HG03095 (cell line): Measurements from ENCODE around the gene HTT-AS.
"Not testable (repeated sequence)": the region's sequence is repeated elsewhere in the genome, so short reads cannot be mapped to it uniquely, and the experiment has no call there.

Source experiments
- ATAC-seq: cut with Tn5 transposase; IDR thresholded peaks from one replicate; pipeline ENCODE4 v1.9.1; 2021; ENCODE audit warnings: moderate library complexity; ENCODE audit not compliant: unreplicated experiment

HTT-AS gene

DNA sequence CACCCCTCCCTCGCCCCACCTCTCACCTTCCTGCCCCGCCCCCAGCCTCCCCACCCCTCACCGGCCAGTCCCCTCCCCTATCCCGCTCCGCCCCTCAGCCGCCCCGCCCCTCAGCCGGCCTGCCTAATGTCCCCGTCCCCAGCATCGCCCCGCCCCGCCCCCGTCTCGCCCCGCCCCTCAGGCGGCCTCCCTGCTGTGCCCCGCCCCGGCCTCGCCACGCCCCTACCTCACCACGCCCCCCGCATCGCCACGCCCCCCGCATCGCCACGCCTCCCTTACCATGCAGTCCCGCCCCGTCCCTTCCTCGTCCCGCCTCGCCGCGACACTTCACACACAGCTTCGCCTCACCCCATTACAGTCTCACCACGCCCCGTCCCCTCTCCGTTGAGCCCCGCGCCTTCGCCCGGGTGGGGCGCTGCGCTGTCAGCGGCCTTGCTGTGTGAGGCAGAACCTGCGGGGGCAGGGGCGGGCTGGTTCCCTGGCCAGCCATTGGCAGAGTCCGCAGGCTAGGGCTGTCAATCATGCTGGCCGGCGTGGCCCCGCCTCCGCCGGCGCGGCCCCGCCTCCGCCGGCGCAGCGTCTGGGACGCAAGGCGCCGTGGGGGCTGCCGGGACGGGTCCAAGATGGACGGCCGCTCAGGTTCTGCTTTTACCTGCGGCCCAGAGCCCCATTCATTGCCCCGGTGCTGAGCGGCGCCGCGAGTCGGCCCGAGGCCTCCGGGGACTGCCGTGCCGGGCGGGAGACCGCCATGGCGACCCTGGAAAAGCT is at the start of gene HTT-AS, which contains the start of gene HTT:
HTT-AS (minus strand) TSS at position 461 of the 768 bp plus-strand sequence.
HTT (plus strand) TSS at position 604 of the 768 bp plus-strand sequence; CDS start at position 749, 145 bp downstream.
- peak; percentile 68 for ATAC-seq

DNA sequence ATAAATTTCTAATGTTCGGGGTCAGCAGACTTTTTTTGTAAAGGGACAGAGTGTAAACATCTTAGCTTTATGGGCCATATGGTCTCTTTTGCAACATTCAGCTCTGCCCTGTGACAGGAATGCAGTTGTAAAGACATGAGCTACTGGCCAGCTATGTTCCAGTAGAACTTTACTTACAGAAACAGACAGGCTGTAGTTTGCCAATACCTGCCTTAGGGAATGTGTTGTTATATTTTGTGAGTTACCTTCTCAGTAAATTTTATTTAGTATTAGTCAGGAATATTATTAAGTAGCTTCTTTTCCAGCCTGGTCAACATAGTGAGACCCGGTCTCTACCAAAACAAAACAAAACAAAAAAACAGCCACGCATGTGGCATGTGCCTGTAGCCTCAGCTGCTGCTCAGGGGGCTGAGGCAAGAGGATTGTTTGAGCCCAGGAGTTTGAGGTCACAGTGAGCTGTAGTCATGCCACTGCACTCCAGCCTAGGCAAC is 48.9 kb upstream of the HTT-AS start:
- ATAC-seq: no peak

DNA sequence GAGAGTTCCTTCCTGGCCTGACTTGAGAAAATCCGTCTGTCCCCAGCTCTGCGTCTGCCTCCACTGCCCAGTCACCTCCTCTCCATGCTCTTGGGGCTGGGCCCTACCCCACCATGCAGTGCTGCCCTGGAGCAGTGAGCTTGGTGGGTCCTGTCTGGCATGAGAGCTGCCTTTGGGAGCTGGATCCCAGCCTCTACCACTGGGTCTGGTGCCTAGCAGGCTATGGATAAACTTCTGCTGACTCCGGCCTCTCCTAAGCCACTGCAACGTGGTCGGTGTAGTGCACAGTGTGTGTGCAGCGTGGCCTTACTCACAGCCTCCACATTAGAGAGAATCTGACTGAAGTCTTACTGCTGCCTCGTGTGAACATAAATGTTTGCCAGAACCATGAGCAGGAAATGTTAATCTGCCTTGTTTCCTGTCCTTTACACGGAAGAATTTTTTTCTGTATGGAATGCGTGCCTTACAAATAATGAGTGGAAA is 47.8 kb upstream of the HTT-AS start:
- ATAC-seq: no peak

DNA sequence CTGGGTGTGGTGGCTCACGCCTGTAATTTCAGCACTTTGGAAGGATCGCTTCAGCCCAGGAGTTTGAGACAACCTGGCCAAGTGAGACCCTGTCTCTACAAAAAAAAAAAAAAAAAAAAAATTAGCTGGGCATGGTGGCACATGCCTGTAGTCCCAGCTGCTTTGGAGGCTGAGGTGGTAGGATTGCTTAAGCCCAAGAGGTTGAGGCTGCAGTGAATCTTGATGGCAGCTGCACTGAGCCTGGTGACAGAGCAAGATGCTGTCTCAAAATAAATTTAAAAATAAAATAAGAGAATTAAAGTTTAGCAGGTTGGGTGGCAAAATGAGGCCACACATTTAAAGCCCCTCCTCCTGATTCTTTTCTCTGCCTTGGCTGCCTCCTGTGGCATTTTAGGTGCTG is 47.3 kb upstream of the HTT-AS start:
- ATAC-seq: no peak

DNA sequence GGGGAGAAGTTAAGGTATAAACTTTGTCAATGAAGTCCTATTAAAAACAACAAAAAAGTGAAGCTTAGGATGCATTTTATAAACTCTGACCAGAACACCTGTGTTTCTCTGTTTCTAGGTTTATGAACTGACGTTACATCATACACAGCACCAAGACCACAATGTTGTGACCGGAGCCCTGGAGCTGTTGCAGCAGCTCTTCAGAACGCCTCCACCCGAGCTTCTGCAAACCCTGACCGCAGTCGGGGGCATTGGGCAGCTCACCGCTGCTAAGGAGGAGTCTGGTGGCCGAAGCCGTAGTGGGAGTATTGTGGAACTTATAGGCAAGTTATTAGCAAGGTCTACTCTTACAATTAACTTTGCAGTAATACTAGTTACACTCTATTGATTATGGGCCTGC is 46.8 kb upstream of the HTT-AS start:
- no peak for ATAC-seq

DNA sequence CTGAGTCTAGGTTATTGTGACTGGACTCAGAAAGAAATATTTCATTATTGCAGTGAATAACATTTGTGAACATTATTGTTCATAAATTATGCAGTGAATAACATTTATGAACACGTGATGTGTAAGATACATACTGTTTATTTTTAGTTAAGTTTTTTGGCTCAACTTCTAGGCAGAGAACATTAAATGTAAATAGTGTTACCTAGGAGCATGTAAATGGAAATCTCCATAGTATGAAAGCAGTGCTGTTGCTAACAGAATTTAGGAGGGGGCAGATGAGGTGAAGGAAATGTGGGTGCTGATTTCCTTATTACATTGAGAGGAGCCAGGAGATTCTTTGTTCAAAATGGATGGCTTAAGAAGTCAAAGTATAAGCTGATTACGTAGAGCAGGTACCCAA is 45.1 kb upstream of the HTT-AS start:
- ATAC-seq: no peak

DNA sequence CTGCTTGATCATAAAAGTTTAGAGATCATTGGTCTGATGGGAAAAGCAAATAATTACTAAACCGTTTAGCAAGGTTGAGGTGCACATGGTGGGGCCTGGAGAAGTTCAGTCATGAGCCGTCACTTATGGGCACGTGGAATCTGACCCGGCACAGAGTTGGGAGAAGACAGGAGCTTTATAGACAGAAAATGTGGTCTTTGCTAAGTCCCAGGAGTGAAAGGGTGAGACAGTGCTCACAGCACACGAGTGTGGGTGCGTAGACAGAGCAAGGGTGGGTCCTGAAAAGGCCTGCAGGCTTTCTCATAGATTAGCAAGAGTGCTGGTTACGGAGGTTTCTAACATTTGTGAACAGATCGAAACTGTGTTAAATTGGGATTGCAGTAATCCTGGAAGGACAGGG is 44.0 kb upstream of the HTT-AS start:
- no peak for ATAC-seq

DNA sequence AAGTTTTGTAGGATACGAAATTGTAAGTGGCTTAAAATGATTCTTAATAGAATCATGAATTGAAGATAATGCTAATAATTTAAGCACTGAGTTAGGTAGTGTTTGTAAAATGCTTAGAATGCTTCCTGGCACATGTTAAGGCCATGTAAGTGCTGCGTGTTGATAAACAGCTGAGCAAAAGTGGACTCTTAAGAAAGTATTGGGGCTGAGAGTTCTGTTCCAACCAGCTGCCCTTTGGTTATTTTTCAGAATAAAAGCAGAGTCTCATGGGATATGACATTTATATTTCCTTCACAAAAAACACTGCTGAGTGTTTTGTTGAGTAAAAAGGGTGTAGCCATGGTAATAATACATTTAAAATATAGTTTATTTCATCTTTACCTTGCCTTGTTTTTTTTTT is 42.6 kb upstream of the HTT-AS start:
- ATAC-seq: no peak

DNA sequence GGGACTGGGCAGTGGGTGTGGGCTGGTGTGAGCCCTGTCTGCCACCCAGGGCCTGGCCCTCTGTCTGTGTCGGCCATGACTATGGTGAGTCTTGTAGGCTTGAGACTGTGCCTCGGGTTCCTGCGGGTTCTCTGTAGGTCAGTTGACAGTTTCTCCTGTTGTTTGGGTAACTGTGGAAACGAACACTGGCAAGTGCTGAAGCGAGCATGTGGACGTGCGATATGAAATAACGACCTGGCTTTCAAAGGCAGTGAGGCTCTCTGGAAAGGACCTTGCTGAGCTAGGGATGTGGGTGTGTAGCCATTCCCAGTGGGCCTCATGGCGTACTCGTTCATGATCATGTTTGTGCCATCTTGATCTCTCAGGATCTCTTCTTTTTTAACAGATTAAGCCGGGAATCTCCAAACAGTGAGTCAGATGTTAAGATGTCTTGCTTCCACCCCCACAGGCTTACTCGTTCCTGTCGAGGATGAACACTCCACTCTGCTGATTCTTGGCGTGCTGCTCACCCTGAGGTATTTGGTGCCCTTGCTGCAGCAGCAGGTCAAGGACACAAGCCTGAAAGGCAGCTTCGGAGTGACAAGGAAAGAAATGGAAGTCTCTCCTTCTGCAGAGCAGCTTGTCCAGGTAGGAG is 41.4 kb upstream of the HTT-AS start:
- ATAC-seq: no peak

DNA sequence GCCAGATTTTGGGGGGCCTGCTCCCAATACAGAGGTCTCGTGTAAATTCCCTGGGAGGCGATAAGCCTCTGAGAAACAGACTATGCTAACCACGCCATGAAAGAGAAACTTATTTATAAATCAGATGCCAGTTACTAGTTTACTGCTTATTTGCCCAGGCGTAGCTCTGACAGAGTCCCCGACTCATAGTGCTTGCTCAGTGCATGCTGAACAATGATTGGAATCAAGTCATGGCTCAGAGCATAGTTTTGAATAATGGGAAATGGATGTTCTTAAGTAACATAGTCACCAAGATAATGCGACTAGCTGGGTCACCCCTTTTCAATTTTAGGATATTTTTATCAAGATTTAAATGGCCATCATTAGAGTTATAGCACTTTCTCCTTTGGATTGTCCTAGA is 40.0 kb upstream of the HTT-AS start:
- ATAC-seq: no peak

DNA sequence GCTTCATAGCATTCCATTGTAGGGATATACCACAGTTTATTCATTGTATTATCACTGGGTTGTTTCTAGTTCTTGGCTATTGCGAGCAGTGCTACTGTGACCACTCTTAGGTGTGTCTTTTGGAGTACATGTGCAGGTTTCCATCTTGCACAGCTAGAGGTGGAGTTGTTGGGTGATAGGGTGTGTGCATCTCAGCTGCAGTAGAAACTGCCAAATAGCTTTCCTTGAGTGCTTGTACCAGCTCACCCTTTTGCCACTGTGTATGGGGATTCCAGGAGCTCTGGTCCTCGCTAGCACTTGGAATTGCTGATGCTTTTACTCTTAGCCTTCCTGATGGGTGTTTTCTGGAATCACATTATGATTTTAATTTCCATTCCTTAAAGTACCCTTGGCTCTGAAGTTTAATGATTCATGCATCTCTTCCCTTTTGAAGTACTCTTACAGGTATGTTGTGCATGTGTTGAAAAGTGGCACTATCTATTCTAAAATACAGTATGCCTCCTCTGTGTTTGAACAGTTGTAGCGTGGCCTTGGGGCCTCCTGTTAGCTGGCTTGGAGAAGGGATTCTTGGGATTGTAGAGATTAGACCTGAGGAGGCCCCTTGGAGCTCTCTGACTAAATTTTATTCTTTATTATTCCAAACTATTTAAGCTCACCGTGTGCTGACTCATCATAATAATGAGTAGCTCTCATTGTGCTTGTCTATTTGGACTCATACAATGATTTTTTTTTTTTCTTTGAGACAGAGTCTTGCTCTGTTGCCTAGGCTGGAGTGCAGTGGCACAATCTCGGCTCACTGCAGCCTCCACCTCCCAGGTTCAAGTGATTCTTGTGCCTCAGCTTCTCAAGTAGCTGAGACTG is 38.5 kb upstream of the HTT-AS start:
- ATAC-seq: no peak

DNA sequence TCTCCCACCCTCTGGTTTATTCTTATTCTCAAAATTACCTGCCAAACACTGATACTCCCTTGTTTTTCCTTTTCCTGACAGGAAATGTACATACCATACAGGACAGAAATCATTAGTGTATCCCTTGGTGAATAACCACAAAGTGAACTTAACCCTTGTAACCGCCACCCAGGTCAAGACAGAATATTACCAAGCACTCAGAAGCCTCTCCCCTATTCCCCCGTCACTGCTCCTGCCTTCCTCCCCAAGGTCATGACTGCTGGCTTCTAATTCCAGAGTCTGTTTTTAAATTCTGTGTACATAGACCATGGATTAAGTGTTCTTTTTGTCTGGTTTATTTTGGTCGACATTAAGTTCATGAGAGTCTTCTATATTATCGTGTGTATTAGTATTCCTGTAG is 37.9 kb upstream of the HTT-AS start:
- ATAC-seq: no peak

DNA sequence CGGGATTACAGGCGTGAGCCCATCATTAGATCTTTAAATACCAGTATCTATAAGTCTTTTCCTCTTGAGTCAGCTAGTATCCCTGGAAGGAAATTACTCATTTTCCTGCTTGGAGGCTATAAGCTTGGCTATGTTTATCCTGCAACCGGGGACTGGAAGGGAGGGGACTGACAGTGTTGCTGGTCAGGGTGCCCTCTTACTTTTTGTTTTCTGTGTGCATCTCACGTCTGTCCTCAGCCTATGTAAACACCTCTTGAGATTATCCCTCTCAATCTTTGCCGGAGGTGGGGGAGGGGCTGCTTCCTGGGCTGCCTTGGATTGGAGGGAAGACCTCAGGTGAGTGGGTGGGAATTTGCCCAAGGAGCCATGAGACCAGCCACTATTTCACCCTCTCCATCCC is 37.1 kb upstream of the HTT-AS start:
- no peak for ATAC-seq

DNA sequence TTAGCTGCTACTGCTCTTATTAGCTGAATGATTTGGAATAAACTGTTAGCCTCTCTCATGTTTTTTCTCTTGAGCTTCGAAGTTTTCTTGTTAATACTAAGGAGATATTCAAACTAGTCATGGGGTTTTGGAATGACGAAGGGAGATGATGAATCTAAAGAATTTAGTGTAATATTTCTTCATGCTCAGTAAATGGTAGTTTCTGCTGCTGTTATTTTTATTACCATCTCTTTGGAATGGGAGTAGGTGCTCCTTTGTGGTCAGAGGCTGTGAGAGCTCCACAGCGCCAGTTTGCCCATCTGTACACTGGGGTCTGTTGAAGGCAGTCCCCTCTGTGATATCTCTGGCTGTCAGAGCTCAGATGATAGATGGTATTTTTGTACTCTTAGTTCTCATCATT is 33.9 kb upstream of the HTT-AS start:
- ATAC-seq: no peak

DNA sequence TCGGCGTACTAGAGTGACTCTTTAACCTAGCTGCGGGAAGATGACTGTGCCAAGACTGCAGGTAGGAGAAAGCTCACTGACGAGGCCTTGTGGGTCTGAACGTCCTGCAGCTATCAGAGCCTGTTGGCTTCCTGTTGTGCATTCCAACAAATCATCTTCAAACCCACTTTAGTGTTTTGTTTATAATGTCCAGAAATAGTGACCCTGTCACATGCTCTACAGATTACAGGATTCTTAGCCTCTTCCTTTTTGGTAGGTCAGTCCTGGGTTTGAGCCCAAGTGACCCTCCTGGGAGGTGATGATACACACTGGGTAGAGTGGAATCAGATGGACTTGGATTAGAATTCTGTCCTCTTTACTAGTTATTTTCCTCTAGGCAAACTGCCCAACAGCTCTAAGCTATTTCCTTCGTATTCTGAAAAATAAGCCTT is 33.4 kb upstream of the HTT-AS start:
- no peak for ATAC-seq

DNA sequence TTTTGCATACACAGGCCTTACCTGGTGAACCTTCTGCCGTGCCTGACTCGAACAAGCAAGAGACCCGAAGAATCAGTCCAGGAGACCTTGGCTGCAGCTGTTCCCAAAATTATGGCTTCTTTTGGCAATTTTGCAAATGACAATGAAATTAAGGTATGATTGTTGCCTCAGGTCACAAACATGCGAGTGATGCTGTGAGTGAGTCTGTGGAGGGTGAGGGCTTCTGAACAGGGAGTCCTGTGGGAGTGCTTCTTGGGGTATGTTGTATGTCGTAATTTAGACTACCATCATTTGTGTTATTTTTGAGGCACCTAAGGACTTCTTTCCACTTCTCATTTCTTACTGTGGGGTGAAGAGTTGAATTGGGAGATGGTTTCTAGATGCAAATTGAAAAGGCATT is 32.9 kb upstream of the HTT-AS start:
- ATAC-seq: no peak

DNA sequence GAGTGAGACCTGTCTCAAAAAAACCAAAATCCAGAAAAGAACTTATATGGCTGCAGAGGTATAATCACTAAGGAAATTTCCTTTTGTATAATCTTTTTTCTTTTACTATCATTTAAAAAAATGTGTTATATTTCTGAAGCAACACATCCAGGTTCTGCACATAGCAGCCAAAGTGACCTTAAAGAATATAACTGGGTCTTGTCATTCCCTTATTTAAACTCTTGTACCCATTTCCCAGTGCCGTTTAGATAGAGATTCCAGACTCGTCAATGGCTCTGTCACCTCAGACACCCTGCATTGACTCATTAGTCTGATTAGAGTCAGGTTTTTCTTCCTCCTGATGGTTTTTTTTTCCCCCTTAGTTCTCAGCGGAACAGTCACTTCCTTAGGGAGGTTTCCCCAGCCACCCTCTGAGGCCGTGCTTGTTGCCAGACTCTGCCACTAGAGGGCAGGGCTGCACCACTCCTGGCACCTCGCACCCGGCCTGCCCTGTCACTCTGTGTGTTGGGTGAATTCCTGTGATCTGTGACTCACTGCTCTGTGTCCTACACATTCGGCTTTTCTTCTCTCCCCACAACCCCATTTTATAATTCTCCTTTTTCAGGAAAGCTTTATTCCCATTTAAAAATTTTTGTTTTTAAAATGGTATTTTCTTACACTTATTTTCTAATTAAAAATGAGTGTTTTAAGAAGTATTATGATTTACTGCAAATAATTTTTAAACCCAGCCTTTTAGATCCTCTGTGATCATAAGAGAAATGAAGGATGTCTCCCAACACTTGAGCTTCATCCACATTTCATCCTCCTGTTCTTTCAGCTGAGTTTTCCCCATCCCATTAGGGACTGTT is 32.2 kb upstream of the HTT-AS start:
- ATAC-seq: peak; percentile 96

DNA sequence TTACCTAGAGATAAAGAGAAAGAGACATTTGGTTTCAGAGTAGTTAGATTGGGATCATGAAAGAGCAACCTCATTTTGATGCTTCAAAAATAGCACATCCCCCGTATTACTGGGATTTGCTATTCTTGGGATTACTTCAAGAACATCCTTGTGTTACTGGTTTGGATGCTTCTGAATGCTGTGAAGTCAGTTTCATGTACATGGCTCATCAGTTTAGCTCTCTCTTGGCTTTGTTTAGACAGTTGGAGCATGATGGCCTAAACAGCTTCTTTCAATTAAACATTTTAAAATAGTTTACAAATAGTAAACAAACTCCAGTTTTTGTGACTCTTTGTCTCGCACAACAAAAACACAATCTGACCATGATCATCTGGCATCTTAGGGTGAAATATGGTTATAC is 24.0 kb upstream of the HTT-AS start:
- no peak for ATAC-seq

DNA sequence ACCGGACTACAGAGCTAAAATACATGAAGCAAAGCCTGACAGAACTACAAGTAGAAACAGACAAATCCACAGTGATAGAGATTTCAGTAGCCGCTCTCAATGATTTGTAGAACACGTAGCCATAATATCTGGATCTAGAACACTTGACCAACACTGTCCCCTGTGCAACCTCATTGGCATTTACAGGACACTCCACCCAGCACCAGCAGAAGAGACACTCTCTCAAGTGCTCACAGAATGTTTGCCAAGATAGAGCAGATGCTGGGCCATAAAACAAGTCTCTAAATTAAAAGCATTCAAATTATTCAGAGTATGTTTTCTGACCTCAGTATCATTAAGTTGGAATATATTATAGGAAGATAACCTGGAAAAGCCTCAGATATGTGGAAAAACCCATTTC is 21.9 kb upstream of the HTT-AS start:
- ATAC-seq: no peak

DNA sequence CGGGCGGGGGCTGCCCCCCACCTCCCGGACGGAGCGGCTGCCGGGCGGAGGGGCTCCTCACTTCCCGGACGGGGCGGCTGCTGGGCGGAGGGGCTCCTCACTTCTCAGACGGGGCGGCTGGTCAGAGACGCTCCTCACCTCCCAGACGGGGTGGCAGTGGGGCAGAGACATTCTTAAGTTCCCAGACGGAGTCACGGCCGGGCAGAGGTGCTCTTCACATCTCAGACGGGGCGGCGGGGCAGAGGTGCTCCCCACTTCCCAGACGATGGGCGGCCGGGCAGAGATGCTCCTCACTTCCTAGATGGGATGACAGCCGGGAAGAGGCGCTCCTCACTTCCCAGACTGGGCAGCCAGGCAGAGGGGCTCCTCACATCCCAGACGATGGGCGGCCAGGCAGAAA is 20.4 kb upstream of the HTT-AS start:
- not testable (repeated sequence) for ATAC-seq
